HL-60/S4 (cell line): ENCODE measurements around the gene PLEKHA6.

Experiments used
- in situ Hi-C: fragments of 300-500 bp; cut with MboI; formaldehyde crosslinking; loops from 2 replicates; pipeline ENCODE4 v1.14.3; 2022; ENCODE audit warnings: low sequenced_read_pairs

PLEKHA6 gene

GRCh38 chr1:204196068-204196795 is 163.5 kb downstream of the PLEKHA6 start, which contains the start of gene KISS1:
KISS1 (minus strand) TSS chr1:204196491; CDS start chr1:204192876, 3,615 bp downstream.
- in situ Hi-C loops = no loop called here

- in situ Hi-C loops = no loop called here
These were observed 165.0 kb downstream of the PLEKHA6 start for GRCh38 chr1:204194771-204195170.

GRCh38 chr1:204194080-204194479 is 165.6 kb downstream of the PLEKHA6 start:
- in situ Hi-C loops = no loop called here

- in situ Hi-C loops = no loop called here
These were observed 167.0 kb downstream of the PLEKHA6 start for GRCh38 chr1:204192589-204193352.

- in situ Hi-C loops = no loop called here
These were observed 167.7 kb downstream of the PLEKHA6 start for GRCh38 chr1:204192046-204192445.

- in situ Hi-C loops = no loop called here
These were observed 168.3 kb downstream of the PLEKHA6 start for GRCh38 chr1:204191456-204191855.

- in situ Hi-C loops = no loop called here
These were observed 169.2 kb downstream of the PLEKHA6 start for GRCh38 chr1:204190212-204191211.

- in situ Hi-C loops = no loop called here
These were observed 170.6 kb downstream of the PLEKHA6 start for GRCh38 chr1:204188959-204189639.

- in situ Hi-C loops = no loop called here
These were observed 173.1 kb downstream of the PLEKHA6 start for GRCh38 chr1:204186597-204186996.

- in situ Hi-C loops = no loop called here
These were observed 178.6 kb downstream of the PLEKHA6 start for GRCh38 chr1:204181116-204181515.

- in situ Hi-C loops = no loop called here
These were observed 179.6 kb downstream of the PLEKHA6 start for GRCh38 chr1:204180133-204180532.

- in situ Hi-C loops = no loop called here
These were observed 181.0 kb downstream of the PLEKHA6 start for GRCh38 chr1:204178487-204179281.

GRCh38 chr1:204177133-204177532 is 182.6 kb downstream of the PLEKHA6 start:
- in situ Hi-C loops = no loop called here

- in situ Hi-C loops = no loop called here
These were observed 183.7 kb downstream of the PLEKHA6 start for GRCh38 chr1:204176049-204176448.

GRCh38 chr1:204174958-204175357 is 184.8 kb downstream of the PLEKHA6 start:
- in situ Hi-C loops = no loop called here

- in situ Hi-C loops = no loop called here
These were observed 187.2 kb downstream of the PLEKHA6 start for GRCh38 chr1:204172404-204173029.

- in situ Hi-C loops = no loop called here
These were observed 188.0 kb downstream of the PLEKHA6 start for GRCh38 chr1:204171751-204172178.

GRCh38 chr1:204170494-204171155 is 189.1 kb downstream of the PLEKHA6 start:
- in situ Hi-C loops = no loop called here
